Skin epidermis (tissue), 12 donors: Measurements from ENCODE around the gene GPX3.

Experiments used
- H3K27ac ChIP-seq, 21 experiments: fragments of 200-600 bp; sonication (generic) in 11 of 21; one replicate each; pipeline ENCODE4 v1.5.0; 2020; ENCODE audit warnings: mild to moderate bottlenecking in 3 of 21, inconsistent platforms in 2 of 21, moderate library complexity in 2 of 21
- H3K4me3 ChIP-seq, 7 experiments: fragments of 200-600 bp; sonication (generic) in 2 of 7; one replicate each; pipeline ENCODE4 v1.5.0; 2020; ENCODE audit warnings: inconsistent platforms in 2 of 7, mild to moderate bottlenecking in 2 of 7, moderate library complexity in 1 of 7

The GPX3 gene

GRCh38 chr5:151020304-151021110 is at the start of gene GPX3:
GPX3 (plus strand) TSS chr5:151020591; CDS start chr5:151020655, 64 bp downstream.
- peak within 1 kb of the TSS in 20 of 21 experiments; percentile 19 to 84 (median 66) for H3K27ac ChIP-seq
- peak within 1 kb of the TSS; percentile 30 to 56 (median 42) for H3K4me3 ChIP-seq

GRCh38 chr5:150978590-150978989 is 41.8 kb upstream of the GPX3 start:
- no peak overlapping the region for H3K4me3 ChIP-seq
- no peak overlapping the region for H3K27ac ChIP-seq

DNA sequence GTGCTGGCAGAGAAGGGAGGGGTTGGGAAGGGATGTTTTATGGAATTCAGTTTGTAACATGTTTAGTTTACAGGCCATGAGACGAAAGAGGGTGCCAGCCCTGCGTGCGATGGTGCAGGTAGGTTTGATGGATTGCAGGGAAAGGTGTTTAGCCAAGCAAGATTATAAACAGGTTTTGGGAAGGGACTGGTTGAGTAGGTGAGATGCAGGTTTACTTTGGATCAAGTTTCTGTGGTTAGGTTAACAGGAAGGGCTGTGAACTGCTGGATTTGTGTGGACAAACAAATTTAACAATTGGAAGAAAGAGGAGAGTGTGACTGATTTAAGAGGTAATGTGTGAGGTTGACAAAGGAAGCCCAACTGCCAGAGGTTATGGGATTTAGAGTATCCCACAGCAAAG is 32.6 kb upstream of the GPX3 start:
- Histone ChIP-seq H3K4me3 (no peak overlapping the region), H3K27ac (no peak overlapping the region)

GRCh38 chr5:150989695-150990094 is 30.7 kb upstream of the GPX3 start:
- Histone ChIP-seq H3K4me3 (no peak overlapping the region), H3K27ac (no peak overlapping the region)

- Histone ChIP-seq H3K27ac (no peak overlapping the region), H3K4me3 (no peak overlapping the region)
Observed at GRCh38 chr5:150992705-150993104, 27.7 kb upstream of the GPX3 start.

GRCh38 chr5:150993422-150993821 is 27.0 kb upstream of the GPX3 start:
- Histone ChIP-seq H3K27ac (no peak overlapping the region), H3K4me3 (no peak overlapping the region)

GRCh38 chr5:150993826-150994412 is 26.5 kb upstream of the GPX3 start:
- H3K4me3 ChIP-seq: no peak overlapping the region
- H3K27ac ChIP-seq: no peak overlapping the region

DNA sequence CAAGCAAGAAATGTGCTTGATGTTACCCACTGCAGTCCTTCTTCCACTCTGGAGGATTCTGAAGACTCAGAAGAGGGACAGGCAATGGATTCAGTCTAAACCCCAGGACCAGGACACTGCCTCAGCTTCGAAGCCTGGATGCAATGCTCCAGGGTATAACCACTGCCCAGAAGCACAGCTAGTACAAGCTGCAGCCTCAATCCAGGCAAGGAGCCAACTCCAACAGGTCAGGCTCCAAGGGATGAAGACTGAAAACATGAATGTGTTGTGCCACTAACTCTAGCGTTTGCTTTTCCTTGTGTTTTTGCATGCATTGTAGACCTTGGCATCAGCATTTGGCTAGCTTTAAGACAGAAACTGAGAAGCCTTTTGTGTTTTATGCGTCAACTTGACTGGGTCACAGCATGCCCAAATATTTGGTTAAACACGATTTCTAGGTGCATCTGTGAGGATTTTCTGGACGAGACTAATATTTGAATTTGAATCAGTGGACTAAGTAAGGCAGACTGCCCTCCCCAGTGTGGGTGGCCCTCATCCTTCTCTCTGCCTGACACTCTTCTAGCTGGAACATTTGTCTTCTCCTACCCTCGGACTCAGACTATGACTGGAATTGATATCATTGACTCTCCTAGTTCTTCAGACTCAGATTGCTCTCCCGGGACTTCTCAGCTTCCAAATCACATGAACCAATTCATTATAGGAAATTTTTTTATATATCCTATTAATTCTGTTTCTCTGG is 20.5 kb upstream of the GPX3 start:
- Histone ChIP-seq H3K27ac (no peak overlapping the region), H3K4me3 (no peak overlapping the region)

- Histone ChIP-seq H3K4me3 (no peak overlapping the region), H3K27ac (no peak overlapping the region)
Observed at GRCh38 chr5:151001436-151001835, 19.0 kb upstream of the GPX3 start.

DNA sequence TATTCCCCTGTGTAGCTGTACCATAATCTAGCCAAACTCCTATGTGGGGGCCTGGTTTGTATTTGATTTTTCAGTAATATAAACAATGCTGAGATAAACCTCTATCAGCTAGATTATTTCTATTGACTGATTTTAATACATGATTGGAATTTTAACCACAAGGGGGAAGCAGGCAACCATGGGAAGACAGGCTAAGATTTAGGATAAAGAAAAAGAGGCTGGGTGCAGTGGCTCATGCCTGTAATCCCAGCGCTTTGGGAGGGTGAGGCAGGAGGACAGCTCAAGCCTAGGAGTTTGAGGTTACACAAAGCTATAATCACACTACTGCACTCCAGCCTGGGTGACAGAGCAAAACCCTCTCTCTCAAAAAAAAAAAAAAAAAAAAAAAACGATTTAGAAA is 18.1 kb upstream of the GPX3 start:
- Histone ChIP-seq H3K4me3 (no peak overlapping the region), H3K27ac (no peak overlapping the region)

DNA sequence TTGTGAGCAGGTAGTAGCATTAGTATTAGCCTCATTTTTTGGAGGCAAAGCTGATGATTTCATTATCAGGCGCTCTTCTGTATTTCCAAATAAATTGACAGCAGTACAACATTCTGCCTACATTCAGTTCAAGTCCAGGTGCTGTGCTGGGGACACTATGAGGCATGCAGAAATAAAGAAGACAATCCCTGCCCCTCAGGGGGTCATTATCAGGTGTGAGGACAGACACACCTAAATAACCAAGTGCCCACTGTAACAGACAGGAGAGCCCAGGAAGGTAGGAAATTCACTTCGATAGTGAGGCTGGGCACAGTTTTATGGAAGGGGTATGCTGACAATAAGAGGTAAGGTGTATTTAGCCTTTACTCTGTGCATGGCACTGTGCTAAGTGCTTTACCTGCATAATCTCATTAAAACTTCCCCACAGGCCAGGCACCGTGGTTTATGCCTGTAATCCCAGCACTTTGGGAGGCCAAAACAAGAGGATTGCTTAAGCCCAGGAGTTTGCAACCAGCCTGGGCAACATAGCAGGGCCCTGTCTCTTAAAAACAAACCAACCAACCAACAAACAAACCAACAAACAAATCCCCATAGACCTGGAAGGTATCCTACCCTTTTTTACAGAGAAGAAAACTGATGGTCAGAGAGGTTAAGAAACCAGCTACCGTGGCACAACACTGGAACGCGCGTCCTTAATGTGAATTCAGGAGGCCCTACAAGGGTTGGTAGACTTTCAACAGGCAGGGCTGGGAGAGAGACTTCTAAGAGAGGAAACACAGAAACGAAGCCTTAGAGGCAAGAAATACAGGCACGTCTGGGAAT is 17.5 kb upstream of the GPX3 start:
- H3K4me3 ChIP-seq: no peak overlapping the region
- H3K27ac ChIP-seq: no peak overlapping the region

DNA sequence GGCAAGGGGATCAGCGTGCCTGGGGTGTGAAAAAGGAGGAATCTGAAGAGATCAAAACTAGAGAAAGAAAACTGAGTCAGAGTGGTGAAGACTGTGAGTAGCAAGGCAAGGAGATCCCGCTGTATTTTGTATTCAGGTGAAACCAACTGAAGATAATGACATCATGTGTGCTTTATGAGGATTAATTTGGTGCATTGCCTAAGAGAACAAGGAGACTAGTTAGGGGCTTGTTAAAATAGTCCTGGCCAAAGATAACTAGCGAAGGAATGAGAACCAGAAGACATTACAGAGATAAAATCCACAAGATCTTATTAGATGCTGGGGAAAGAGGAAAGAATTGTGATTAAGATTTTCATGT is 16.9 kb upstream of the GPX3 start:
- H3K27ac ChIP-seq: no peak overlapping the region
- H3K4me3 ChIP-seq: no peak overlapping the region

DNA sequence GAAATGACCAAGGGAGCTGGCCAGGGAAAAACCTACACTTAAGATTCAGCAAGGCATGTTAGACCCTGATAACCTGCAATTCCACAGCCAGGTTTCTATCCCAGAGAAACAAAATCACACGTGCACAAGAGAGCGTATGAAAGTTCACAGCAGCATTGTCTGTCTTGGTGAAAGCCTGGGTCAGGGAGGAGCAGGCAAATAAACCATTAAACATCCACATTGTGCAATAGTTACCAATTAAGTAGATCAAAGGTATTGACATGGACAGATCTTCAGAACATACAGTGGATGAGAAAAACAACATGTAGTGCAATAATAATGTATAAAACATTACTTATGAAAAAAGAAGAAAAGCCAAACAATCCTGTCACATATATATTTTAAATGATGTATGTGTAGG is 15.9 kb upstream of the GPX3 start:
- Histone ChIP-seq H3K27ac (no peak overlapping the region), H3K4me3 (no peak overlapping the region)

GRCh38 chr5:151005187-151005949 is 15.0 kb upstream of the GPX3 start:
- Histone ChIP-seq H3K27ac (peak overlapping the region in 8 of 21 experiments; percentile 1 to 81 (median 50)), H3K4me3 (no peak overlapping the region)

DNA sequence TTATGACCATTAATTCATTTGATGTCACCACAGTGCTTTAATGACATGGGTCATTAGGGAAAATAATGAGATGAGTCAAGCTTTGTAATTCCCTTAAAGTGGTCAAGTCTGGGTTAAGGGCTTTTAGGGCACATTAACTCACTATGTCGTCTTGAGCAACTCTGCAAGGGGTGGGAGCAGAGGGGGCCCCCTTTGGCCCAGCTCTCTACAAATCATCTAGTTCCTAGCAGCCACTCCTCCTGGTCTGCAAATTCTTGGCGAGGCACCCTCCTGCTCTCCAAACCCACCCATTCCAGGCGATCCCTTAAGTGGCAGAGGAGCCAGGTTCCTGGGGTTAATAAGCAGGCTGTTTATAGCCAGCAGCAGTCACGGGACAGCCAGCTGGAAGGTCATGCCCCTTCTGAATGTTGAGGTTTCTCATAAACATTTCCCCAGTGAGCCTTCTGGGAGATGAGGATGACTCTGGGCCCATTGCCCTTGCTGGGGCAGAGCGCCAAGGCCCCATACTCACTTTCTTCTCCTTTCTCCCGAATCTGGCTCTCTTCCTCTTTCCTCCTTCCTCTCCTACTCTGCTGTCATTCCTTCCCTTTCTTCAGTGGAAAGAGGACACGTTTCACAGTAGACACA is 14.3 kb upstream of the GPX3 start:
- Histone ChIP-seq H3K27ac (peak overlapping the region in 12 of 21 experiments; percentile 1 to 85 (median 66)), H3K4me3 (no peak overlapping the region)

- Histone ChIP-seq H3K27ac (peak overlapping the region in 11 of 21 experiments; percentile 21 to 85 (median 66)), H3K4me3 (no peak overlapping the region)
Observed at GRCh38 chr5:151006704-151007334, 13.6 kb upstream of the GPX3 start.

GRCh38 chr5:151007430-151008209 is 12.8 kb upstream of the GPX3 start:
- H3K4me3 ChIP-seq: no peak overlapping the region
- peak overlapping the region in 4 of 21 experiments; percentile 68 to 85 (median 78) for H3K27ac ChIP-seq

DNA sequence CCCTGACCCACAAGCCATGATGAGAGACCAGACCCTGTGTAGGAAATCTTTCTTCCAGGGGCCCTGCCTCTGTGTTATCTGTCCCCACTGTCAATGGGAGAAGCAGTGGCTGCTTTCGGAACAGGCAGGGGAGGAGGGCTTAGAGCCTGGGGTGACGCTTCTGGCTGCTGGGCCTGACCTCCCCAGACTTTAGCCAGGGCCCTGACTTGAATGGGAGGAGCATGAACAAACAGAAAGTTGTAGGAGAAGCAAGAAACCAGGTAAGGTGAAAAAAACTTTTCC is 12.2 kb upstream of the GPX3 start:
- Histone ChIP-seq H3K27ac (peak overlapping the region in 4 of 21 experiments; percentile 10 to 85 (median 18)), H3K4me3 (no peak overlapping the region)
